Measurements from ENCODE around the gene UBXN11. TPM values are rescaled to one million over a fixed set of nuclear protein-coding genes. Genes with fewer than 3 reads are reported as not detected.

Gene UBXN11
- total and polyA plus RNA-seq, 2 of the 13 experiments (the other 11 are each of a cell fraction or from before 2014, with no cell fraction given): 9.3 to 10.4 TPM

DNA sequence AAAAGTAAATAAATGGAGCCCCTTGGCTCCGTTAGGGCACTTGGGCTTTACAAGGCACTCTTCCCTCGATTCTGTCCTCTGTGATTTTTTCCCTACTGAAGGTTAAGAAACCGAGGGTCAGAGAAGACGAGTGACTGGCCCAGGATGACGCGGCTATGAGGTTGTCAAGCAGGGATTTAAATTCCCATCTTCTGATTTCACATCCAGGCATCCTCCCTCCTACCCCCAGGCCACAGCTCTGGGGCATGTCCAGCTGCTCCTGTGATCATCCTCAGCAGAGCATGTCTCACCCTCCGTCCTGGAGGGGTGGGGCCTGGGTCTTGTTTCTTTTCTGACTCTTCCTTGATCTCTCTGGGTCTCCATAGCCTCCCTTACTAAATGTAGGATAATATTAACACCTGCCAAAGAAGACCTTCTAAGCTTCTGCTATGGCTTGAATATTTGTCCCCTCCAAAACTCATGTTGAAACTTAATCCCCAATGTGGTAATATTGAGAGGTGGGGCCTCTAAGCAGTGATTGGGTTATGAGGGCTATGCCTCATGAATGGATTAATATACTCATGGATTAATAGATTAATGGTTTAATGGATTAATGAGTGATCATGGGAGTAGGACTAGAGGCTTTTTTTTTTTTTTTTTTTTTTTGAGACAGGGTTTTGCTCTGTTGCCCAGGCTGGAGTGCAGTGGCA is 42.9 kb upstream of the UBXN11 start (continued):
- TF ChIP-seq, protein P1, sequence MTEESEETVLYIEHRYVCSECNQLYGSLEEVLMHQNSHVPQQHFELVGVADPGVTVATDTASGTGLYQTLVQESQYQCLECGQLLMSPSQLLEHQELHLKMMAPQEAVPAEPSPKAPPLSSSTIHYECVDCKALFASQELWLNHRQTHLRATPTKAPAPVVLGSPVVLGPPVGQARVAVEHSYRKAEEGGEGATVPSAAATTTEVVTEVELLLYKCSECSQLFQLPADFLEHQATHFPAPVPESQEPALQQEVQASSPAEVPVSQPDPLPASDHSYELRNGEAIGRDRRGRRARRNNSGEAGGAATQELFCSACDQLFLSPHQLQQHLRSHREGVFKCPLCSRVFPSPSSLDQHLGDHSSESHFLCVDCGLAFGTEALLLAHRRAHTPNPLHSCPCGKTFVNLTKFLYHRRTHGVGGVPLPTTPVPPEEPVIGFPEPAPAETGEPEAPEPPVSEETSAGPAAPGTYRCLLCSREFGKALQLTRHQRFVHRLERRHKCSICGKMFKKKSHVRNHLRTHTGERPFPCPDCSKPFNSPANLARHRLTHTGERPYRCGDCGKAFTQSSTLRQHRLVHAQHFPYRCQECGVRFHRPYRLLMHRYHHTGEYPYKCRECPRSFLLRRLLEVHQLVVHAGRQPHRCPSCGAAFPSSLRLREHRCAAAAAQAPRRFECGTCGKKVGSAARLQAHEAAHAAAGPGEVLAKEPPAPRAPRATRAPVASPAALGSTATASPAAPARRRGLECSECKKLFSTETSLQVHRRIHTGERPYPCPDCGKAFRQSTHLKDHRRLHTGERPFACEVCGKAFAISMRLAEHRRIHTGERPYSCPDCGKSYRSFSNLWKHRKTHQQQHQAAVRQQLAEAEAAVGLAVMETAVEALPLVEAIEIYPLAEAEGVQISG (CRISPR knock-in tag; IDR thresholded peaks at IDR 0.05): no peak
- no peak for TF ChIP-seq AKAP8 (CRISPR knock-in tag; IDR thresholded peaks at IDR 0.05)
- no peak for TF ChIP-seq SAFB2 (CRISPR knock-in tag; IDR thresholded peaks at IDR 0.05; ENCODE audit: borderline replicate concordance, low read depth)

DNA sequence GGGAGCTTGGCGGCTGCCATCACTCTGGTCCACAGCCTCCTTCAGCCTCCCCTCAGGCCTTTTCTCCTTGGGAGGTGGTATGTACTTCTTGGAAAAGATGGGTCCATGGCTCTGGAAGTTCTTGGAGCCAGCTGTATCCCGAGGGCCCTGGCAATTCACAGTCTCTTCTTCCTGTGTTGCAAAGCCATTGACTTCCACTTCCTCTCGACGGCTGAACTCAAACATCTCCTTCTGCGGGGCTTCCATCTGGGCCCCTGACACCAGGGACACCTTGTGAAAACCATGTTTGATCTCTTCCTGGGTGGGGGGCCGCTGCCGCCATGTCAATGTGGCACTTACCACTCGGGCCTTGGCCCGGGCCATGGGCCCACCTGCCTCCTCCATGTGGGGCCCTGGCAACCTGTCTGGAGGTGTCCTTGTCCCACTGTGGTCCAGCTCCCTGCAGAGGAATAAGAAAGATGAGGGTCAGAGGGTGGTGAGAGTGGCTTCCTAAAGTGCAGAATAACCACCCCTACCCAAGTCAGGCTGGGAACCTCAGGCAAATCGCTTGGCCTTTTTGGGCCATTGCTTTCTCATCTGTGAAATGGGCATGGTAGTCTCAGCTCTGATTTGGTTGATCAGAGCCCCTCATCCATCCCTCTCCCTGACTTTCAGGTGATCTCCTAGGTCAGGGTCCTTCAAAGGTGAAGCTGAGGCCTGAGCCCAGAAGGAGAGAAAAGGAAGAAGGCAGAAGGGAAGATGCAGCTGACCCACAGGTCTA is 40.0 kb upstream of the UBXN11 start:
- ATAC-seq (no peak), DNase-seq (ENCODE audit: low spot score) (no peak), FAIRE-seq (no peak)
- ChIA-PET CTCF (ENCODE audit: low intra/inter-chr PET ratio, low total read pairs) (no interaction called here), POLR2A (interaction anchor here (0.7 to 1.7 kb wide), 2 partner anchors 12 to 52 kb away, joined by 3 to 9 read pairs; no protein-coding TSS in a partner anchor)
- WGBS (ENCODE audit: low lambda C conversion rate): 82% methylated on average over 6 of the region's 10 CpGs
- Histone ChIP-seq H2AFZ (ENCODE audit: low read length) (no peak overlapping the region), H4K20me1 (ENCODE audit: insufficient read depth, low read length) (no peaks in the 10 kb centered on the region), H3K9me3 (ENCODE audit: low read length) (no peaks in the 10 kb centered on the region), H3K27ac (ENCODE audit: extremely low read length, insufficient read depth, low read length) (no peak overlapping the region), H3K36me3 (replicated peaks in 1 of 2; ENCODE audit: control insufficient read depth in 1 of 2, insufficient read depth in 2 of 2, low read length in 2 of 2) (no peaks in the 10 kb centered on the region), H3K4me1 (ENCODE audit: insufficient read depth, low read length) (peaks cover 37% of the 10 kb centered on the region), H3K4me2 (ENCODE audit: low read depth, low read length) (no peak overlapping the region), H3K27me3 (ENCODE audit: control insufficient read depth in 1 of 2, insufficient read depth in 2 of 2, low read length in 2 of 2) (no peaks in the 10 kb centered on the region), H3K79me2 (ENCODE audit: insufficient read depth, low read length) (peaks cover 2% of the 10 kb centered on the region), H3K4me3 (replicated peaks in 1 of 3; ENCODE audit: insufficient read depth in 1 of 3, low read depth in 2 of 3, low read length in 3 of 3) (no peak overlapping the region), H3K9ac (ENCODE audit: insufficient read depth, low read depth, low read length) (no peak overlapping the region)
- no peak for TF ChIP-seq NCOA2 (CRISPR knock-in tag; IDR thresholded peaks at IDR 0.05)
- 0 out of 2 replicates have a peak, but pooled peaks have one; percentile 39 for TF ChIP-seq ZMYM3 (CRISPR knock-in tag; IDR thresholded peaks at IDR 0.05)
- TF ChIP-seq ZNF629 (CRISPR knock-in tag; conservative IDR thresholded peaks at IDR 0.05): peak; percentile 82
- TF ChIP-seq, protein P2, sequence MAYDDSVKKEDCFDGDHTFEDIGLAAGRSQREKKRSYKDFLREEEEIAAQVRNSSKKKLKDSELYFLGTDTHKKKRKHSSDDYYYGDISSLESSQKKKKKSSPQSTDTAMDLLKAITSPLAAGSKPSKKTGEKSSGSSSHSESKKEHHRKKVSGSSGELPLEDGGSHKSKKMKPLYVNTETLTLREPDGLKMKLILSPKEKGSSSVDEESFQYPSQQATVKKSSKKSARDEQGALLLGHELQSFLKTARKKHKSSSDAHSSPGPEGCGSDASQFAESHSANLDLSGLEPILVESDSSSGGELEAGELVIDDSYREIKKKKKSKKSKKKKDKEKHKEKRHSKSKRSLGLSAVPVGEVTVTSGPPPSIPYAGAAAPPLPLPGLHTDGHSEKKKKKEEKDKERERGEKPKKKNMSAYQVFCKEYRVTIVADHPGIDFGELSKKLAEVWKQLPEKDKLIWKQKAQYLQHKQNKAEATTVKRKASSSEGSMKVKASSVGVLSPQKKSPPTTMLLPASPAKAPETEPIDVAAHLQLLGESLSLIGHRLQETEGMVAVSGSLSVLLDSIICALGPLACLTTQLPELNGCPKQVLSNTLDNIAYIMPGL (CRISPR knock-in tag; IDR thresholded peaks at IDR 0.05; ENCODE audit: borderline replicate concordance in 1 of 2, low read depth in 1 of 2): no peak
- no TSS peak for BruUV-seq (replicated peaks)
- in situ Hi-C loops (cut with HindIII; ENCODE audit: extremely low pct_ligation_motif_present, low pct_unique_long_range_greater_than_20kb): no loop called here
- intact Hi-C loops (cut with micrococcal nuclease; ENCODE audit: unreplicated experiment): no loop called here
